Stomach (tissue), 9 donors: ENCODE results near the gene RNPS1. TPM values are rescaled to one million over a fixed set of nuclear protein-coding genes. Genes with fewer than 3 reads are reported as not detected.

ENCODE experiments used
- DNase-seq, 2 donors: peaks; one replicate each; pipeline versions ENCODE4 v3.0.0 to v3.0.0-alpha.2; 2013 to 2019
- H3K27ac ChIP-seq, 5 donors: fragments of 200-600 bp in 4 of 5; sonication (generic) in 4 of 5; one replicate each; pipeline ENCODE4 v1.5.1; 2013 to 2019; ENCODE audit warnings: mild to moderate bottlenecking in 1 of 5, moderate library complexity in 1 of 5
- H3K27me3 ChIP-seq, 3 donors: fragments of 200-600 bp; sonication (generic); one replicate each; pipeline ENCODE4 v1.5.1; 2017 to 2019; ENCODE audit warnings: mixed run types in 1 of 3
- H3K36me3 ChIP-seq, 4 donors: fragments of 200-600 bp; sonication (generic); 1 replicate in 3 of 4; 2 replicates in 1 of 4; pipeline ENCODE4 v1.5.1; 2016 to 2019
- H3K4me1 ChIP-seq, 4 donors: fragments of 200-600 bp; sonication (generic); one replicate each; pipeline ENCODE4 v1.5.1; 2016 to 2019
- H3K4me3 ChIP-seq, 4 donors: fragments of 200-600 bp; sonication (generic) in 3 of 4; one replicate each; pipeline ENCODE4 v1.5.1; 2016 to 2019; ENCODE audit warnings: mild to moderate bottlenecking in 1 of 4
- H3K9me3 ChIP-seq, 4 donors: fragments of 200-600 bp; sonication (generic); one replicate each; pipeline ENCODE4 v1.5.1; 2016 to 2019
- CTCF ChIP-seq, 7 experiments: fragments of 450-650 bp in 4 of 7; fragments of 200-600 bp in 3 of 7; sonication (generic) in 3 of 7; IDR thresholded peaks; one replicate each; pipeline ENCODE4 v1.5.1; 2016 to 2019; ENCODE audit warnings: antibody characterized with exemption in 7 of 7, control low read depth in 2 of 7, mild to moderate bottlenecking in 1 of 7
- EP300 ChIP-seq: sonication (generic); formaldehyde crosslinking; IDR thresholded peaks from one replicate; pipeline ENCODE4 v1.6.1; 2017; ENCODE audit warnings: antibody characterized with exemption
- POLR2A ChIP-seq, 4 donors: fragments of 450-650 bp; IDR thresholded peaks; one replicate each; pipeline ENCODE4 v1.6.1; 2016; ENCODE audit warnings: antibody characterized with exemption in 4 of 4, control low read depth in 2 of 4, mild to moderate bottlenecking in 1 of 4, moderate library complexity in 1 of 4
- POLR2AphosphoS5 ChIP-seq, 3 donors: sonication (generic); formaldehyde crosslinking; IDR thresholded peaks; one replicate each; pipeline ENCODE4 v1.6.1; 2016; ENCODE audit warnings: antibody characterized with exemption in 3 of 3
- WGBS, 5 donors: extraction: QIAGEN DNeasy Blood & Tissue Kit in 3 of 5; methylation state at CpG; one replicate each; pipeline versions ENCODE4 v1.1.5 to v1.1.7; 2013 to 2018; 5-methylcytosine and 5-hydroxymethylcytosine counted together
- intact Hi-C: fragments of 100-400 bp; cut with DNase I; formaldehyde crosslinking; loops from one replicate; pipeline ENCODE4 v1.15.1; 2023; ENCODE audit warnings: low total_unique reads
- polyA plus RNA-seq, 3 donors: library from polyadenylated mRNA; stranded (reverse); fragments of 200-250 nt; gene quantifications; one replicate each; pipeline ENCODE4 v1.2.3, GENCODE V29; 2013
- total RNA-seq, 5 donors: library from RNA; depleted of rRNA; stranded (reverse); fragments of >200 nt; gene quantifications; one replicate each; pipeline versions ENCODE4 v1.1.0 to v1.2.3, GENCODE V29; 2014 to 2016
- donor health status: healthy with polysubstance abuse.
- donor health status: Bipolar disorder and iron deficiency.
- donor health status: healthy.

RNPS1 gene
- total and polyA plus RNA-seq, 8 donors: 72.7 to 162 (median 115) TPM

DNA sequence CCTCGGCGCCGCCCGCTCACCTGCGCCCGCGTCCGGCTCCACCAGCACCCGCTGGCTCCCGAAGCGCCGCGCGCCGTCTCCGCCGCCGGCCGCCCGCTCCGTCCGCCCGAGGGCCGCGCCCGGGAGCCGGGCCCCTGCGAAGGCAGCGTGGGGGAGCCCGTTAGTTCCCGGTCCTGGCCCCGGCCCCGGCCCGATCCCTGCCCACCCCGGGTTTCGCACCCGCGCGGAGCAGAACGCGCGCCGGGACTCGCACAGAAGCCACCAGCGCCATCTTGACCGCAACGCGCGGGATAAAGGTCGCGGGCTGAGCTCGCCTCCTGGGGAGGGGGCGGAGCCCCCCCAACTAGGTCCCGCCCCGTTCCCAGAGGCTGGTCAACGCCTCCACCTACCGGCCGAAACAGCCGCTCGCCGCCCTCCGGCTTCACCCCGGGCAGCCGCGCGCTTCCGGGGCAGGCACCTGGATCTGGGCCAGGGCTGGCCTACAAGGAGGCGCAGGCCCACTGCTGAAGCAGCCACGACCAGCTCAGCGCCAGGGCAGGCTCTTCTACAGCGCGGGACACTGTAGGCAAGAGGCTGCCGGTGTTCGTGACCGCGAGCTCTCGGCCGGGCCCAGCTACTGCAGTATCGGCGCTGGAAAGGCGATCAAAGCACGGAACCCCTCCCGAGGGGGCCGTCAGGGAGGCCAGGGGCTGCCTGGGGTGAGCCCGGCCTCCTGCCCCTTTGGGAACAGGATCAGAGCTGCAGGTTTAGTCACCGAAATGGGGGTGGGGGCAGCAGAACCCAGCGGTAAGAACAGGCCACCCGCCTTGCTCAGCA, 16.4 kb downstream of the RNPS1 start, which contains the start of gene ECI1:
TSS of gene ECI1 (minus strand) at position 292 of the 816 bp plus-strand sequence. CDS start at position 271, 21 bp downstream.
- DNase-seq: peak; percentile 98
- Histone ChIP-seq H3K9me3 (no peaks in the 10 kb centered on the region), H3K4me3 (peak within 1 kb of the TSS; percentile 67 to 75 (median 71)), H3K36me3 (peaks cover 42 to 53% (median 49%) of the 10 kb centered on the region in 4 donors), H3K27ac (peak within 1 kb of the TSS; percentile 88 to 99 (median 93)), H3K4me1 (peaks cover 15 to 36% (median 29%) of the 10 kb centered on the region in 4 donors), H3K27me3 (no peaks in the 10 kb centered on the region)
- intact Hi-C loops: loop anchor here (10.0 kb wide), 1 partner anchor 47 kb away; the partner anchor contains the start of gene MLST8
- no peak for TF ChIP-seq EP300
- TF ChIP-seq POLR2A (IDR thresholded peaks at IDR 0.05): peak in 1 of 4 donors; percentile 36
- peak in 6 of 7 experiments; percentile 10 to 83 (median 70) for TF ChIP-seq CTCF (IDR thresholded peaks at IDR 0.05)
- peak; percentile 79 to 95 (median 87) for TF ChIP-seq POLR2AphosphoS5 (IDR thresholded peaks at IDR 0.05)
- 1 to 4% (median 1%) methylated on average over 18 to 88 of the region's 88 CpGs for WGBS, 5 donors

DNA sequence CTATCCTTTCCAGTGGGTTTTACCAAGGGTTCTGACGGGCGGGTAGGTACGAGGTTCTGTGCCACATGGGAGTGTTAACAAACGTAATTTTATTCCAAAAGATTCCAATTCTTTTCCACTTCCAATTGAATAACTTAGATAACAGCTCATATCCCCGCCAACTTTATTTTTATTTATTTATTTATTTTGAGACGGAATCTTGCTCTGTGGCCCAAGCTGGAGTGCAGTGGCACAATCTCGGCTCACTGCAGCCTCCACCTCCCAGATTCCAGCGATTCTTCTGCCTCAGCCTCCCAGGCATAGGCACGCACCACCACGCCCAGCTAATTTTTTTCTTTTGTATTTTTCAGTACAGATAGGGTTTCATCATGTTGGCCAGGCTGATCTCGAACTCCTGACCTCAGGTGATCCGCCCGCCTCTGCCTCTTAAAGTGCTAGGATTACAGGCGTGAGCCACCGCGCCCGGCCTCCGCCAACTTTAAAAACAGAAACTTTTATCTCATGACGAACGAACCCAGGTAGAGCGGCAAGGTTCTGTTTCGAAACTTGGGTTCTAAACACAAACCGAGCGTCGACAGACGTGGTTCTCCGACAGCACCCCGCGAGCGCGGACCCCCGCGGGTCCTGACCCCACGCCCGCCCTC, 17.2 kb downstream of the RNPS1 start:
- WGBS, 5 donors: 3 to 6% (median 5%) methylated on average over 26 to 35 of the region's 35 CpGs
- peak in 1 of 2 donors; percentile 62 for DNase-seq

DNA sequence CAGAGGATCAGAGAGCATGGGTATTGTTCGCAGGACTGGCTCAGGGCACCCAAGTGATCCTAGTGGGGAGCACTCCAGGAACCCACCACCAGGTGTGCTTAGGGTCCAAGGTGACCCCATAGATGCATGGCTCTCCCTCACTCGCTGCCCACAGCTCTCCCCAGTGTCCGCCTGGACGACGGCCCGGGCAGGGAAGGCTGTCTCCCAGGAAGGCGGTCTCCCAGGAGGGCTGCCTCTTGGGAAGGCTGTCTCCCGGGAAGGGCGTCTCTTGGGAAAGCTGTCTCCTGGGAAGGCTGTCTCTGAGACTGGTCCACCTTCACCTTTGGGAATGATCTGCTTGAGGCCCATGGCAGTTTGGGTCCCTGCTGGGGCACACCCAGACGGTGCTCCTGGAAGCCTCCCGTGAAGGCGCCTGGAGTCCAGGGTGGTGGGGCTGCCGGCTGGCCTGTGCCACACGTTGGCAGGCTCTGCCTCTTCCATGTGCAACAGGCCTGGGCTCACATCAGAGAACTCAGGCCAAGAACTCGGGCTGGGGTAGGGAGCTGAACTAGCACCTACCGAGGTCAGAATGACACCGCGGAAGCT, 21.5 kb downstream of the RNPS1 start:
- WGBS, 5 donors: 88 to 93% (median 91%) methylated on average over 14 to 18 of the region's 18 CpGs
- H3K9me3 ChIP-seq: no peaks in the 10 kb centered on the region
- intact Hi-C loops: no loop called here
- TF ChIP-seq POLR2A (IDR thresholded peaks at IDR 0.05): no peak
- no peak for TF ChIP-seq EP300
- no peak for TF ChIP-seq CTCF (IDR thresholded peaks at IDR 0.05)
- no peak for TF ChIP-seq POLR2AphosphoS5 (IDR thresholded peaks at IDR 0.05)
- H3K4me3 ChIP-seq: no peak overlapping the region
- H3K36me3 ChIP-seq: peaks cover 42 to 63% (median 59%) of the 10 kb centered on the region in 4 donors
- H3K27ac ChIP-seq: no peak overlapping the region
- DNase-seq: no peak
- no peaks in the 10 kb centered on the region for H3K27me3 ChIP-seq
- peaks cover 8 to 22% (median 15%) of the 10 kb centered on the region in 4 donors for H3K4me1 ChIP-seq

More for the DNA sequence above, 17.2 kb downstream of the RNPS1 start:
- Histone ChIP-seq H3K36me3 (peaks cover 42 to 53% (median 49%) of the 10 kb centered on the region in 4 donors), H3K9me3 (no peaks in the 10 kb centered on the region), H3K4me3 (peak overlapping the region; percentile 67 to 75 (median 71)), H3K27me3 (no peaks in the 10 kb centered on the region), H3K4me1 (peaks cover 15 to 36% (median 29%) of the 10 kb centered on the region in 4 donors), H3K27ac (peak overlapping the region; percentile 88 to 99 (median 93))
- intact Hi-C loops: loop anchor here (10.0 kb wide), 1 partner anchor 46 kb away; the partner anchor contains the start of gene MLST8
- TF ChIP-seq POLR2AphosphoS5 (IDR thresholded peaks at IDR 0.05) (no peak), CTCF (IDR thresholded peaks at IDR 0.05) (no peak), EP300 (no peak), POLR2A (IDR thresholded peaks at IDR 0.05) (no peak)
